Aorta (tissue), 5 donors: ENCODE results near the gene KCNK7. TPM values are rescaled to one million over a fixed set of nuclear protein-coding genes. Genes with fewer than 3 reads are reported as not detected.
A peak's percentile ranks its signal among the peaks of the same experiment; 100 is the strongest.

Source experiments
- ATAC-seq: fragments of 200-7000 bp; cut with Tn5 transposase; one replicate; pipeline ENCODE4 v1.9.1; 2022; ENCODE audit warnings: moderate library complexity; ENCODE audit not compliant: low FRiP score
- DNase-seq, 2 donors: peaks; one replicate each; pipeline ENCODE4 v3.0.0-alpha.2; 2020
- H3K27ac ChIP-seq, 2 donors: one replicate each; pipeline ENCODE4 v1.5.1; 2013; ENCODE audit warnings: low read length in 2 of 2, mild to moderate bottlenecking in 2 of 2, moderate library complexity in 2 of 2, control low read depth in 1 of 2, inconsistent platforms in 1 of 2, low read depth in 1 of 2
- H3K27me3 ChIP-seq, 2 donors: one replicate each; pipeline ENCODE4 v1.6.1; 2013; ENCODE audit warnings: control low read depth in 1 of 2, low read length in 1 of 2, mild to moderate bottlenecking in 1 of 2, moderate library complexity in 1 of 2; ENCODE audit not compliant: insufficient read depth in 2 of 2, control insufficient read depth in 1 of 2
- H3K36me3 ChIP-seq, 2 donors: one replicate each; pipeline ENCODE4 v1.6.1; 2013; ENCODE audit warnings: control low read depth in 1 of 2, low read length in 1 of 2, mild to moderate bottlenecking in 1 of 2; ENCODE audit not compliant: insufficient read depth in 2 of 2, control insufficient read depth in 1 of 2
- H3K4me1 ChIP-seq, 2 donors: one replicate each; pipeline ENCODE4 v1.6.1; 2013; ENCODE audit warnings: low read length in 2 of 2, control low read depth in 1 of 2, mild to moderate bottlenecking in 1 of 2, moderate library complexity in 1 of 2; ENCODE audit not compliant: insufficient read depth in 2 of 2, control insufficient read depth in 1 of 2
- H3K4me3 ChIP-seq, 2 donors: one replicate each; pipeline ENCODE4 v1.5.1; 2013; ENCODE audit warnings: low read length in 2 of 2, control low read depth in 1 of 2, mild to moderate bottlenecking in 1 of 2
- H3K9me3 ChIP-seq: one replicate; pipeline ENCODE4 v1.6.1; 2013; ENCODE audit warnings: mild to moderate bottlenecking, low read length; ENCODE audit not compliant: control insufficient read depth
- WGBS, 2 donors: extraction: QIAGEN DNeasy Blood & Tissue Kit; methylation state at CpG; one replicate each; pipeline ENCODE4 v1.1.7; 2013; 5-methylcytosine and 5-hydroxymethylcytosine counted together
- intact Hi-C, 2 donors: fragments of 100-400 bp; cut with DNase I; formaldehyde crosslinking; loops; one replicate each; pipeline versions ENCODE4 v1.14.2 to v1.15.0; 2022
- polyA plus RNA-seq, 2 donors: library from polyadenylated mRNA; stranded (reverse); fragments of 200-250 nt; gene quantifications; one replicate each; pipeline ENCODE4 v1.2.3, GENCODE V29; 2013
- total RNA-seq, 2 donors: library from RNA; stranded (reverse); fragmentation: NEBNext Ultra II Directional; extraction: Animal tissue kit (Norgen Biotek cat#: 25700); gene quantifications; one replicate each; pipeline ENCODE4 v1.2.1, GENCODE V29; 2021
- donor health status: healthy with polysubstance abuse.
- donor health status: Bipolar disorder and iron deficiency.
- donor health status: DM: no; HTN: no; CAD: no.
- donor health status: DM: no; HTN: no; CAD: no.
- donor health status: DM: yes; HTN: yes; CAD: no.

The KCNK7 gene
- total and polyA plus RNA-seq, 4 donors, result 0.93 to 7.3 (median 1.3) TPM; not detected in 1

DNA sequence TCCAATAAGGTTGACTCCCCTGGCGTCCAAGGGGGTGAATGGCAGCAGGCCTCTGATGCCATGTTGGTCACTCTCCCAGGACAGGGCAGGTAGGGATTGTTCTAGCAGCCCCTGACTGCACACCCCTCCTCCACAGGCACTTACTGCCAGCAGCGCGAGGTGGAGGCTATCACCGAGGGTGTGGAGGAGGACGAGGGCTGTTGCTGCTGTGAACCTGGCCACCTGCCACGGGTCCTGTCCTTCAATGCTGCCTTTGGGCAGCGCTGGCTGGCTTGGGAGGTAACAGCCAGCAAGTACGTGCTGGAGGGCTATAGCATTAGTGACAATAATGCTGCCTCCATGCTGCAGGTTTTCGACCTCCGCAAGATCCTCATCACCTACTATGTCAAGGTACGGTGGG, 34.6 kb upstream of the KCNK7 start:
- H3K4me1 ChIP-seq, result no peaks in the 10 kb centered on the region
- intact Hi-C loops, result no loop called here
- WGBS, 2 donors, result 83 to 84% methylated on average over 11 of the region's 11 CpGs
- no peak overlapping the region for H3K27ac ChIP-seq
- no peaks in the 10 kb centered on the region for H3K27me3 ChIP-seq
- H3K4me3 ChIP-seq, result no peak overlapping the region
- no peak for ATAC-seq
- H3K36me3 ChIP-seq, result peaks cover 0 to 13% of the 10 kb centered on the region in 2 donors
- DNase-seq, result no peak
- H3K9me3 ChIP-seq, result no peaks in the 10 kb centered on the region

DNA sequence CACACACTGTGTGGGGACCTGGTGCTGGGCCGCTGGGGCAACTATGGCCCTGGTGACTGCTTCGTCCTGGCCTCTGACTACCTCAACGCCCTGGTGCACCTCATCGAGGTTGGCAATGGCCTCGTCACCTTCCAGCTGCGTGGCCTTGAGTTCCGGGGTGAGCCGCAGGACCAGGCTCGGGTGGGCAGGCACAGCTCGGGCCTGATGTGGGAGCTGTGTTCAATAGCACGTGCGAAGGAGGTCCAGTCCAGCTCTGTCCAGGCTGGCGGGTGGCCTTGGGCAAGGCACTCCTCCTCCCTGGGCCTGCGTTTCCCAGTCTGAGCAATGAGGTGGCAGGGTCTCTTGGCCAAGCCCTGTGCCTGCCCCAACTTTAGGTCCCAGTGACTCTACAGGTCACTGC, 34.0 kb upstream of the KCNK7 start:
- Histone ChIP-seq H3K36me3 (peaks cover 0 to 9% of the 10 kb centered on the region in 2 donors), H3K4me1 (no peaks in the 10 kb centered on the region), H3K27me3 (no peaks in the 10 kb centered on the region), H3K27ac (no peak overlapping the region), H3K9me3 (no peaks in the 10 kb centered on the region), H3K4me3 (no peak overlapping the region)
- ATAC-seq, result no peak
- intact Hi-C loops, result loop anchor here in 1 of 2 donors (10.0 kb wide), 1 partner anchor 185 kb away; no protein-coding TSS in a partner anchor
- 94 to 95% methylated on average over 14 of the region's 14 CpGs for WGBS, 2 donors
- no peak for DNase-seq

DNA sequence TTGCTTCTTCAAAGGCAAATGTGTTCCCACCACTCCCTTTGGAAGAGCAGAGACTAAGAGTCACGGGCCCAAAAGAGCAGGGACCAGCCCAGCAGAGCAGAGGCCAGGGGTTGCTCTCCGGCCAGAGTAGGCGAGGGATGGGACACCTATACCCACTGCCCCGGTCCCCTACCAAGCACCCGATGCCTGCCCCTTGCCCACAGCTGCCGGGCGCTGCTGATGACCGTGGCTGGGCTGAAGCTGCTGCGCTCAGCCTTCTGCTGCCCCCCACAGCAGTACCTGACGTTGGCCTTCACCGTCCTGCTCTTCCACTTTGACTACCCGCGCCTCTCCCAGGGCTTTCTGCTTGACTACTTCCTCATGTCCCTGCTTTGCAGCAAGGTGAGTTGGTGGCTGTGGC, 31.6 kb upstream of the KCNK7 start:
- WGBS, 2 donors, result 92 to 94% methylated on average over 13 of the region's 13 CpGs
- Histone ChIP-seq H3K36me3 (peaks cover 0 to 11% of the 10 kb centered on the region in 2 donors), H3K9me3 (no peaks in the 10 kb centered on the region), H3K27ac (no peak overlapping the region), H3K27me3 (no peaks in the 10 kb centered on the region), H3K4me1 (no peaks in the 10 kb centered on the region), H3K4me3 (no peak overlapping the region)
- intact Hi-C loops, result loop anchor here in 1 of 2 donors (10.0 kb wide), 1 partner anchor 188 kb away; no protein-coding TSS in a partner anchor
- ATAC-seq (no peak), DNase-seq (no peak)

DNA sequence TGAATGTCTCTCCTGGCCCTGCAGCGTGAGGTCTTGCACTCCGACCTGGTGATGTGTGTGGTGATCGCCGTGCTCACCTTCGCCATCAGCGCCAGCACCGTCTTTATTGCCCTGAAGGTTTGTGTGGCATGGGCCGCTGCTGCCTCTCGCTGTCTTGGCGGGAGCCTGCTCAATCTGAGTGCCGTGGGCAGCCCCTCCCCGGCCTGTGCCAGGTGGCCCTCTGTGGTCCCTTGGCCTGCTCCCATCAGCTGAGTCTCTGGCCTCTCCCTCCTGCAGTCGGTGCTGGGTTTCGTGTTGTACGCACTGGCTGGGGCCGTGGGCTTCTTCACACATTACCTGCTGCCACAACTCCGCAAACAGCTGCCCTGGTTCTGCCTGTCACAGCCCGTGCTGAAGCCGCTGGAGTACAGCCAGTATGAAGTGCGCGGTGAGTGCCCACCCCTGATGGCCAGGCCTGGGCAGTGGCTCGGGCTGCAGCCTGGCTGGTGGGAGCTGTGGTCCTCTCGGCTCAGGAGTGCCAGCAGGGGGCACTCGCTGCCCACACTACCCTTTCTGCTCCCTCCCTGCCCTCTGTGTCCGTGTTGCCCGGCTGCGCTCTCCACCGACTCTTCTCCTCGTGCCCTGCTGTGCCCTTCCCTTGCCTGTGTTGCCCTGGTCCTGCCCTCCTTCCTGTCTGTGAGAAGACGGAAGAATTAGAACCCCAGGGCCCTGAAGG, 30.2 kb upstream of the KCNK7 start:
- Histone ChIP-seq H3K9me3 (no peaks in the 10 kb centered on the region), H3K4me1 (no peaks in the 10 kb centered on the region), H3K27ac (no peak overlapping the region), H3K4me3 (no peak overlapping the region), H3K27me3 (no peaks in the 10 kb centered on the region), H3K36me3 (peaks cover 0 to 11% of the 10 kb centered on the region in 2 donors)
- WGBS, 2 donors, result 68% methylated on average over 30 of the region's 30 CpGs
- no peak for DNase-seq
- intact Hi-C loops, result loop anchor here in 1 of 2 donors (10.0 kb wide), 1 partner anchor 189 kb away; no protein-coding TSS in a partner anchor
- ATAC-seq, result peak; percentile 59

DNA sequence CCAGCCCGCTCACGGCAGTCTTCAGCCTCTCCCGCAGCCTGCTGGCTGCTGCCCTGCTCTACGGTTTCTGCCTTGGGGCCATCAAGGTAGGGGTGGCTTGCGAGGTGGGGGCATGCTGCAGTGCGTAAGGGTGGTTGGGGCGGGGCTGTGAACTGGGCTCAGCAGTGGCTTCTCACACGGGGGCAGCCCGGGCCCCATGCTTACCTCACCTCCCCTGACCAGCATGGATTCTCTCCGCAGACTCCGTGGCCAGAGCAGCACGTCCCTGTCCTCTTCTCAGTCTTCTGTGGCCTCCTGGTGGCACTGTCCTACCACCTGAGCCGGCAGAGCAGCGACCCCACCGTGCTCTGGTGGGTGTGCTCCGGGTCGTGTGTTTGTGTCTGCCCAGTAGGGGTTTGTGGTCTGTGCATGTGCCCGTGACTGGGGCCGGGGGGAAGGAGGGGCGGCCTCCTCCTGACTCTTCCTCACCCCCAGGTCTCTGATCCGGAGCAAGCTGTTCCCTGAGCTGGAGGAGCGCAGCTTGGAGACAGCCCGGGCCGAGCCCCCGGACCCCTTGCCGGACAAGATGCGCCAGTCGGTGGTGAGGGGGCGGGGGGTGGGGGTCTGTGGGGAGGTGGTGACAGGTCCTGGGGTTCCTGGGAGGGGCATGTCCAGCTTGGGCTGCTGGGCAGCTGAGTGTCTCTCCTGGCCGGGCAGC, 29.5 kb upstream of the KCNK7 start:
- Histone ChIP-seq H3K9me3 (no peaks in the 10 kb centered on the region), H3K4me3 (no peak overlapping the region), H3K36me3 (peaks cover 0 to 11% of the 10 kb centered on the region in 2 donors), H3K4me1 (no peaks in the 10 kb centered on the region), H3K27ac (no peak overlapping the region), H3K27me3 (no peaks in the 10 kb centered on the region)
- ATAC-seq, result no peak
- intact Hi-C loops, result loop anchor here in 1 of 2 donors (10.0 kb wide), 1 partner anchor 190 kb away; no protein-coding TSS in a partner anchor
- 84 to 85% methylated on average over 30 of the region's 30 CpGs for WGBS, 2 donors
- no peak for DNase-seq

DNA sequence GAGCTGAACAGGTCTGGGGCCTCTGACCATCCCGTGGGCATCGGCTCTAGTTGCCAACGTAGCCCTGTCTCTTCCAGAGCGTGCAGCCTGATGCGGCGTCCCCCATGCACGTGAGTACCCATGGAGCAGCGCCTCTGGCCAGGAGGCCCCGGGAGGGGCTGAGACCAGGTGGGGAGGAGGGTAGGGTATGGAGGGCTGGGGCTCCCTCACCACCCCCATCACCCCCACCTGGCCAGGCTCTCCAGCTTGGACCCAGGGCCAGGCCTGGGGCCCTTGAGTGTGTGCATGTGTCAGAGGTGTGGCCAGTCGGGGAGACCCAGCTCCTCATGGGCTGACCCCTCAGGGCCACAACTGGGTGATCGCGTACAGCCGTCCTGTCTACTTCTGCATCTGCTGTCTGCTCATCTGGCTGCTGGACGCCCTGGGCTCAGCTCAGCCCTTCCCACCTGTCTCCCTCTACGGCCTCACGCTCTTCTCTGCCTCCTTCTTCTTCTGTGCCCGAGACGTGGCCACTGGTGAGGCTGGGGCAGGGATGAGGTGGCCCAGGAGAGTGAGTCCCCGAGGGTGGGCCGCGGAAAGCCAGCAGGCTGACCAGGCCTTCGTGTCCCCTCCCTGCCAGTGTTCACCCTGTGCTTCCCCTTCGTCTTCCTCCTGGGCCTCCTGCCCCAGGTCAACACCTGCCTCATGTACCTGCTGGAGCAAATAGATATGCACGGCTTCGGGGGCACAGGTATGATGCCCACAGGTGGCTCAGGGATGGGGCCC, 28.4 kb upstream of the KCNK7 start:
- intact Hi-C loops, result loop anchor here in 1 of 2 donors (10.0 kb wide), 1 partner anchor 191 kb away; no protein-coding TSS in a partner anchor
- H3K36me3 ChIP-seq, result peaks cover 0 to 12% of the 10 kb centered on the region in 2 donors
- DNase-seq (no peak), ATAC-seq (no peak)
- 90 to 92% methylated on average over 25 of the region's 25 CpGs for WGBS, 2 donors
- H3K27ac ChIP-seq, result no peak overlapping the region
- H3K4me3 ChIP-seq, result no peak overlapping the region
- no peaks in the 10 kb centered on the region for H3K27me3 ChIP-seq
- no peaks in the 10 kb centered on the region for H3K4me1 ChIP-seq
- H3K9me3 ChIP-seq, result no peaks in the 10 kb centered on the region

DNA sequence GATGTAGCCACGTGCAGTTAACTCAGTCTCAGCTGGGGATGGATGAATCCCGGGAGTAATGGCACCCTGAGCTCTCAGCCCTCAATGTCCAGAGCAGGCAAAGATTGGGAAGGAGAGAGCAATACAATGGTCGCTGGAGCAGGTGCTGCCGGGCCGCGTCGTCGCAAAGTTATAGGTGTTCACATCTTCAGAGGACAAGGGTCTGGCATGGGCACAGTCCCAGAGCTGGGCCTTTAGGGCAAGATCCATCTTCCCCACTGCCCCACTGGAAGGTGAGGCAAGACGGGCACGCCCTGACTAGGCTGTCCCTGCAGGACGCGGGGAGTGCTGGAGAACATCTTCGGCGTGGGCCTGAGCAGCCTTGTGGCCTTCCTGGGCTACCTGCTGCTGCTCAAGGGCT, 27.6 kb upstream of the KCNK7 start:
- H3K4me3 ChIP-seq, result no peak overlapping the region
- intact Hi-C loops, result loop anchor here in 1 of 2 donors (10.0 kb wide), 1 partner anchor 192 kb away; no protein-coding TSS in a partner anchor
- H3K4me1 ChIP-seq, result no peaks in the 10 kb centered on the region
- no peak overlapping the region for H3K27ac ChIP-seq
- 88 to 93% methylated on average over 14 of the region's 14 CpGs for WGBS, 2 donors
- ATAC-seq, result no peak
- H3K36me3 ChIP-seq, result peaks cover 0 to 16% of the 10 kb centered on the region in 2 donors
- no peak for DNase-seq
- H3K9me3 ChIP-seq, result no peaks in the 10 kb centered on the region
- no peaks in the 10 kb centered on the region for H3K27me3 ChIP-seq

DNA sequence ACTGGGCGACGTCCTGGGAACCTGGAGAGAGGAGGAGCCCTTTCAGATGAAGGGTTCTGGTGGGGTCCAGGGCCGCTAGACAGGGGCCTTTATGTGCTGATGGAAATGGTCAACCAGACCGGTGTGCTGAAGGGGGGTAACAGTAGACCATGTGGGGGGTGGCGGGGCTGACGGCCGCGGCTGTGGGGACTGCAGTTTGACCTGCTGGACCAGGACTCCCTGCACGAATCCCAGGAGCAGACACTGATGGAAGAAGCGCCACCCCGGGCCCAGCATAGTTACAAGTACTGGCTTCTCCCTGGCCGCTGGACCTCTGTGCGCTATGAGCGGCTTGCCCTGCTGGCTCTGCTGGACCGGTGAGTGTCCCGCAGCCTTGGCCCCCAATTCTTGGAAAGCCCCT, 26.4 kb upstream of the KCNK7 start:
- peaks cover 0 to 16% of the 10 kb centered on the region in 2 donors for H3K36me3 ChIP-seq
- no peaks in the 10 kb centered on the region for H3K27me3 ChIP-seq
- DNase-seq, result no peak
- intact Hi-C loops, result loop anchor here in 1 of 2 donors (10.0 kb wide), 1 partner anchor 193 kb away; no protein-coding TSS in a partner anchor
- 91 to 92% methylated on average over 16 of the region's 16 CpGs for WGBS, 2 donors
- H3K9me3 ChIP-seq, result no peaks in the 10 kb centered on the region
- H3K4me3 ChIP-seq, result no peak overlapping the region
- no peak overlapping the region for H3K27ac ChIP-seq
- H3K4me1 ChIP-seq, result no peaks in the 10 kb centered on the region
- no peak for ATAC-seq
